CD4-positive, CD25-positive, alpha-beta regulatory T cell (primary cell): Measurements from ENCODE around the gene IBTK. TPM values are rescaled to one million over a fixed set of nuclear protein-coding genes. Genes with fewer than 3 reads are reported as not detected.

Experiments
- ATAC-seq, 2 donors: fragments of 150-1000 bp; cut with Tn5 transposase; one replicate each; pipeline ENCODE4 v1.10.0; 2021; ENCODE audit warnings: low read depth in 2 of 2, moderate number of reproducible peaks in 2 of 2, moderate library complexity in 1 of 2
- DNase-seq, 3 donors: peaks; one replicate each; pipeline versions ENCODE4 v3.0.0 to v3.0.0-alpha.2; 2012 to 2022; ENCODE audit warnings: mixed read lengths in 1 of 3
- H3K27ac ChIP-seq: one replicate; pipeline ENCODE4 v1.7.0; 2013; ENCODE audit warnings: mild to moderate bottlenecking, low read length; ENCODE audit not compliant: insufficient read depth, poor library complexity, severe bottlenecking
- H3K27me3 ChIP-seq: one replicate; pipeline ENCODE4 v1.7.0; 2013; ENCODE audit warnings: low read length; ENCODE audit not compliant: control insufficient read depth, insufficient read depth
- H3K36me3 ChIP-seq: one replicate; pipeline ENCODE4 v1.7.0; 2013; ENCODE audit warnings: mild to moderate bottlenecking, low read length, moderate library complexity; ENCODE audit not compliant: control insufficient read depth, insufficient read depth
- H3K4me1 ChIP-seq: 2 replicates; pipeline ENCODE4 v1.7.0; 2013; ENCODE audit warnings: mild to moderate bottlenecking, low read length; ENCODE audit not compliant: insufficient read depth, control insufficient read depth, poor library complexity, severe bottlenecking
- H3K4me3 ChIP-seq: one replicate; pipeline ENCODE4 v1.7.0; 2013; ENCODE audit warnings: low read depth, mild to moderate bottlenecking, low read length, moderate library complexity
- H3K9me3 ChIP-seq, 2 experiments: 1 replicate in 1 of 2; 2 replicates in 1 of 2; pipeline ENCODE4 v1.7.0; 2013; ENCODE audit warnings: low read length in 2 of 2, mild to moderate bottlenecking in 1 of 2, moderate library complexity in 1 of 2; ENCODE audit not compliant: control insufficient read depth in 2 of 2
- H3K27ac Mint-ChIP-seq, 3 donors: one replicate each; pipeline ENCODE4 v1.8.0; 2020 to 2022; ENCODE audit warnings: mild to moderate bottlenecking in 3 of 3, mixed read lengths in 3 of 3, moderate library complexity in 2 of 3
- H3K27me3 Mint-ChIP-seq: one replicate; pipeline ENCODE4 v1.8.0; 2022; ENCODE audit warnings: mild to moderate bottlenecking, mixed read lengths
- H3K36me3 Mint-ChIP-seq: one replicate; pipeline ENCODE4 v1.8.0; 2020; ENCODE audit warnings: mixed read lengths
- H3K4me1 Mint-ChIP-seq, 4 donors: one replicate each; pipeline ENCODE4 v1.8.0; 2020 to 2022; ENCODE audit warnings: mixed read lengths in 4 of 4, mild to moderate bottlenecking in 1 of 4
- H3K4me3 Mint-ChIP-seq, 4 donors: one replicate each; pipeline ENCODE4 v1.8.0; 2020 to 2022; ENCODE audit warnings: mild to moderate bottlenecking in 4 of 4, mixed read lengths in 4 of 4, moderate library complexity in 3 of 4
- H3K9me3 Mint-ChIP-seq, 7 donors: one replicate each; pipeline ENCODE4 v1.8.0; 2020 to 2022; ENCODE audit warnings: mixed read lengths in 7 of 7, mild to moderate bottlenecking in 3 of 7, moderate library complexity in 2 of 7
- polyA plus RNA-seq, 4 donors: library from polyadenylated mRNA; unstranded; fragments of 300-500 nt; fragmentation: Illumina TruSeq; gene quantifications; one replicate each; pipeline ENCODE4 v1.2.3, GENCODE V29; 2021
- total RNA-seq: library from RNA; stranded (reverse); gene quantifications from one replicate; pipeline ENCODE4 v1.2.3, GENCODE V29; 2022

IBTK gene
- total and polyA plus RNA-seq, 5 donors from 2014 or later: 22.2 to 29.2 (median 22.6) TPM

GRCh38 chr6:82268301-82268846 lies 20.8 kb upstream of the IBTK start:
- Histone ChIP-seq H3K9me3 (no peaks in the 10 kb centered on the region), H3K27me3 (peaks cover 2% of the 10 kb centered on the region), H3K27ac (no peak overlapping the region), H3K4me1 (no peaks in the 10 kb centered on the region), H3K4me3 (no peak overlapping the region), H3K36me3 (no peaks in the 10 kb centered on the region)
- ATAC-seq (no peak), DNase-seq (no peak)
- peaks cover 0 to 6% (median 0%) of the 10 kb centered on the region in 4 donors for H3K4me1 Mint-ChIP-seq
- H3K27me3 Mint-ChIP-seq: peaks cover 16% of the 10 kb centered on the region
- H3K4me3 Mint-ChIP-seq: no peak overlapping the region
- H3K9me3 Mint-ChIP-seq: peaks cover 0 to 2% (median 0%) of the 10 kb centered on the region in 7 donors
- no peak overlapping the region for H3K27ac Mint-ChIP-seq
- H3K36me3 Mint-ChIP-seq: no peaks in the 10 kb centered on the region

GRCh38 chr6:82264824-82265223 lies 17.3 kb upstream of the IBTK start:
- no peak overlapping the region for H3K4me3 ChIP-seq
- ATAC-seq (no peak), DNase-seq (no peak)
- Mint-ChIP-seq H3K4me1 (no peaks in the 10 kb centered on the region), H3K9me3 (peaks cover 0 to 2% (median 0%) of the 10 kb centered on the region in 7 donors), H3K36me3 (no peaks in the 10 kb centered on the region), H3K4me3 (no peak overlapping the region), H3K27ac (no peak overlapping the region), H3K27me3 (peaks cover 9% of the 10 kb centered on the region)
- H3K4me1 ChIP-seq: no peaks in the 10 kb centered on the region
- H3K9me3 ChIP-seq: no peaks in the 10 kb centered on the region
- H3K36me3 ChIP-seq: no peaks in the 10 kb centered on the region
- no peak overlapping the region for H3K27ac ChIP-seq
- H3K27me3 ChIP-seq: peaks cover 2% of the 10 kb centered on the region

GRCh38 chr6:82264321-82264720 lies 16.8 kb upstream of the IBTK start:
- no peaks in the 10 kb centered on the region for H3K36me3 ChIP-seq
- H3K9me3 ChIP-seq: no peaks in the 10 kb centered on the region
- ATAC-seq (no peak), DNase-seq (no peak)
- no peaks in the 10 kb centered on the region for H3K4me1 ChIP-seq
- Mint-ChIP-seq H3K36me3 (no peaks in the 10 kb centered on the region), H3K9me3 (no peaks in the 10 kb centered on the region), H3K4me3 (no peak overlapping the region), H3K27ac (no peak overlapping the region), H3K4me1 (no peaks in the 10 kb centered on the region), H3K27me3 (peaks cover 9% of the 10 kb centered on the region)
- H3K27me3 ChIP-seq: peaks cover 2% of the 10 kb centered on the region
- H3K4me3 ChIP-seq: no peak overlapping the region
- no peak overlapping the region for H3K27ac ChIP-seq

- no peak overlapping the region for H3K27ac ChIP-seq
- no peaks in the 10 kb centered on the region for H3K36me3 Mint-ChIP-seq
- H3K4me1 ChIP-seq: no peaks in the 10 kb centered on the region
- ATAC-seq (no peak), DNase-seq (no peak)
- H3K27ac Mint-ChIP-seq: no peak overlapping the region
- H3K4me1 Mint-ChIP-seq: no peaks in the 10 kb centered on the region
- H3K9me3 Mint-ChIP-seq: no peaks in the 10 kb centered on the region
- no peaks in the 10 kb centered on the region for H3K9me3 ChIP-seq
- no peak overlapping the region for H3K4me3 Mint-ChIP-seq
- H3K27me3 ChIP-seq: peaks cover 2% of the 10 kb centered on the region
- no peak overlapping the region for H3K4me3 ChIP-seq
- H3K36me3 ChIP-seq: no peaks in the 10 kb centered on the region
- H3K27me3 Mint-ChIP-seq: peaks cover 9% of the 10 kb centered on the region
These were observed 16.4 kb upstream of the IBTK start for GRCh38 chr6:82263916-82264315.

- no peak for ATAC-seq
- H3K27me3 Mint-ChIP-seq: peaks cover 7% of the 10 kb centered on the region
- H3K9me3 Mint-ChIP-seq: no peaks in the 10 kb centered on the region
- no peak overlapping the region for H3K27ac ChIP-seq
- DNase-seq: no peak
- H3K27me3 ChIP-seq: peaks cover 2% of the 10 kb centered on the region
- no peaks in the 10 kb centered on the region for H3K9me3 ChIP-seq
- no peak overlapping the region for H3K4me3 Mint-ChIP-seq
- no peaks in the 10 kb centered on the region for H3K36me3 ChIP-seq
- H3K27ac Mint-ChIP-seq: no peak overlapping the region
- no peaks in the 10 kb centered on the region for H3K4me1 ChIP-seq
- no peak overlapping the region for H3K4me3 ChIP-seq
- H3K36me3 Mint-ChIP-seq: no peaks in the 10 kb centered on the region
- H3K4me1 Mint-ChIP-seq: no peaks in the 10 kb centered on the region
These were observed 13.6 kb upstream of the IBTK start for GRCh38 chr6:82260997-82261732.

- no peaks in the 10 kb centered on the region for H3K4me1 ChIP-seq
- no peak overlapping the region for H3K27ac Mint-ChIP-seq
- H3K4me3 ChIP-seq: no peak overlapping the region
- no peaks in the 10 kb centered on the region for H3K9me3 Mint-ChIP-seq
- H3K36me3 Mint-ChIP-seq: no peaks in the 10 kb centered on the region
- peaks cover 10% of the 10 kb centered on the region for H3K27me3 Mint-ChIP-seq
- H3K4me3 Mint-ChIP-seq: no peak overlapping the region
- no peaks in the 10 kb centered on the region for H3K4me1 Mint-ChIP-seq
- peaks cover under 1% of the 10 kb centered on the region for H3K27me3 ChIP-seq
- H3K27ac ChIP-seq: no peak overlapping the region
- no peaks in the 10 kb centered on the region for H3K36me3 ChIP-seq
- DNase-seq: no peak
- no peaks in the 10 kb centered on the region for H3K9me3 ChIP-seq
- ATAC-seq: no peak
These were observed 11.8 kb upstream of the IBTK start for GRCh38 chr6:82259389-82259788.

GRCh38 chr6:82257088-82257774 lies 9.7 kb upstream of the IBTK start:
- H3K27ac Mint-ChIP-seq: no peak overlapping the region
- DNase-seq (no peak), ATAC-seq (no peak)
- peaks cover 10% of the 10 kb centered on the region for H3K27me3 Mint-ChIP-seq
- H3K9me3 Mint-ChIP-seq: peaks cover 0 to 2% (median 0%) of the 10 kb centered on the region in 7 donors
- Histone ChIP-seq H3K9me3 (no peaks in the 10 kb centered on the region), H3K27ac (no peak overlapping the region), H3K4me3 (no peak overlapping the region), H3K4me1 (no peaks in the 10 kb centered on the region), H3K27me3 (no peaks in the 10 kb centered on the region), H3K36me3 (no peaks in the 10 kb centered on the region)
- H3K36me3 Mint-ChIP-seq: no peaks in the 10 kb centered on the region
- no peaks in the 10 kb centered on the region for H3K4me1 Mint-ChIP-seq
- no peak overlapping the region for H3K4me3 Mint-ChIP-seq
